ENCODE results near the gene KCNH4. TPM values are rescaled to one million over a fixed set of nuclear protein-coding genes. Genes with fewer than 3 reads are reported as not detected.
A peak's percentile ranks its signal among the peaks of the same experiment; 100 is the strongest.

The KCNH4 gene
- total and polyA plus RNA-seq, 9 of the 15 experiments (the other 6 are each of a cell fraction or from before 2014, with no cell fraction given) = 0.10 to 1.8 (median 0.50) TPM

DNA sequence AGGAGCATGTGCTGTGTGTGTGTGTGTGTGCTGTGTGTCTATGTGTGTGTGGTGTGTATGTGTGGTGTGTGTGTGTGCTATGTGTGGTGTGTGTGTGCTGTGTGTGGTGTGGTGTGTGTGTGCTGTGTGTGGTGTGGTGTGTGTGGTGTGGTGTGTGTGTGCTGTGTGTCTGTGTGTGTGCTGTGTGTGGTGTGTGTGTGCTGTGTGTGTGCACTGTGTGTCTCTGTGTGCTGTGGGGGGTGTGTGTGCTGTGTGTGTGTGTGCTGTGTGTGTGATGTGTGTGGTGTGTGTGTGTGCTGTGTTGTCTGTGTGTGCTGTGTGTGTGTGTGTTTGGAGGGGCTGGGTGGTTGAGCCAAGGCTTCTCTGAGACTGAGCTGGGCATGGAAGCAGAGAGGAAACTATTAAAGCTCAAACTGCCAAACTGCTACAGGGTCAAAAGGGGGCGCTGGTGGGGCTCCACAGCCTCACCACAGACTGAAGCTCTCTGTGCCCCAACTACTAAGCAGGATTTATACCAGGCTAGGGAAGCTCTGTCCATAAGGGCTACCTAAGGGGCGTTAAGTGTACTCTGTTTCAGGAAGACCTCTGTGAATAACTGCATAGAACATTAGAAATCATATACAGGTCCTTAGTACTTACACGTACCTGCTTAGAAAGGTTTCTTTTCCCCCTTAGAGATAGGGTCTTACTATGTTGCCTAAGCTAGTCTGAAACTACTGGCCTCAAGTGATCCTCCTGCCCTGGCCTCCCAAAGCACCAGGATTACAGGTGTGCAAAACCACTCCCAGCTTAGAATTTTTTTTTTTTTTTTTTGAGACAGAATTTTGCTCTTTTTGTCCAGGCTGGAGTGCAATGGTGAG lies 41.2 kb upstream of the KCNH4 start:
- in situ Hi-C loops (cut with MboI) (loop anchor here (10.0 kb wide), 1 partner anchor 183 kb away; no protein-coding TSS in a partner anchor), intact Hi-C loops (cut with micrococcal nuclease) (loop anchor here (10.0 kb wide), 2 partner anchors 93 to 183 kb away; no protein-coding TSS in a partner anchor)
- H3K27me3 ChIP-seq (ENCODE audit: control insufficient read depth in 2 of 2, insufficient read depth in 2 of 2, low read length in 2 of 2) = no peaks in the 10 kb centered on the region
- 57% methylated on average over 3 of the region's 3 CpGs for WGBS (ENCODE audit: insufficient coverage, low coverage, missing lambda C conversion rate)
- H3K4me2 ChIP-seq (ENCODE audit: insufficient read depth, low read length) = no peak overlapping the region
- peaks cover 0 to 3% of the 10 kb centered on the region in 2 experiments; a peak in 1 of 5 replicates for H3K4me1 ChIP-seq (replicated peaks in 1 of 2; ENCODE audit: control insufficient read depth in 2 of 2, insufficient read depth in 2 of 2, low read length in 2 of 2)
- H3K9me3 ChIP-seq (replicated peaks; ENCODE audit: control insufficient read depth, insufficient read depth, low read depth, low read length) = no peaks in the 10 kb centered on the region
- H3K4me3 ChIP-seq = no peak overlapping the region
- FAIRE-seq (peak; percentile 74), DNase-seq (ENCODE audit: extremely low read depth in 1 of 4, low spot score in 3 of 4) (peak; percentile 28 to 80 (median 54)), ATAC-seq (peak; percentile 96)
- H4K20me1 ChIP-seq (replicated peaks; ENCODE audit: control insufficient read depth, insufficient read depth, low read length) = no peaks in the 10 kb centered on the region
- POLR2A ChIA-PET = interaction anchor here (0.6 to 2.0 kb wide), 13 partner anchors 11 to 206 kb away, joined by 3 to 7 read pairs (median 3); partner anchors contain the start of gene STAT5A
- H3K36me3 ChIP-seq (ENCODE audit: control insufficient read depth, insufficient read depth, low read length) = peaks cover 81% of the 10 kb centered on the region
- H3K27ac ChIP-seq (ENCODE audit: extremely low read depth, low read depth, low read length) = peak overlapping the region; percentile 18; the same call in 1 of the 3 replicates
- no peaks in the 10 kb centered on the region for H3K9me1 ChIP-seq (ENCODE audit: control insufficient read depth, insufficient read depth, low read length)
- CTCF ChIA-PET (ENCODE audit: low intra/inter-chr PET ratio) = interaction anchor here (1.2 kb wide), 2 partner anchors 89 to 101 kb away, joined by 3 read pairs; no protein-coding TSS in a partner anchor
- no peak overlapping the region for H3K9ac ChIP-seq (ENCODE audit: insufficient read depth in 1 of 2, low read depth in 2 of 2, low read length in 2 of 2)
- peaks cover 3% of the 10 kb centered on the region; the same call in 2 of the 3 replicates for H3K79me2 ChIP-seq (ENCODE audit: control insufficient read depth, insufficient read depth, low read length)
- H2AFZ ChIP-seq (ENCODE audit: low read depth, low read length) = no peak overlapping the region
- no TSS peak for BruUV-seq (replicated peaks)
- TF ChIP-seq MIER1 (IDR thresholded peaks at IDR 0.05; ENCODE audit: low read depth) (peak; percentile 55), PHB2 (IDR thresholded peaks at IDR 0.05; ENCODE audit: low read depth) (peak; percentile 46; the same call in 1 of the 2 replicates), OTX1 (CRISPR knock-in tag; IDR thresholded peaks at IDR 0.05) (peak; percentile 87; the same call in 1 of the 2 replicates), DACH1 (IDR thresholded peaks at IDR 0.05; ENCODE audit: partially characterized antibody) (no peak), TRIM28 (IDR thresholded peaks at IDR 0.05) (no peak)
- TF ChIP-seq, protein P1, sequence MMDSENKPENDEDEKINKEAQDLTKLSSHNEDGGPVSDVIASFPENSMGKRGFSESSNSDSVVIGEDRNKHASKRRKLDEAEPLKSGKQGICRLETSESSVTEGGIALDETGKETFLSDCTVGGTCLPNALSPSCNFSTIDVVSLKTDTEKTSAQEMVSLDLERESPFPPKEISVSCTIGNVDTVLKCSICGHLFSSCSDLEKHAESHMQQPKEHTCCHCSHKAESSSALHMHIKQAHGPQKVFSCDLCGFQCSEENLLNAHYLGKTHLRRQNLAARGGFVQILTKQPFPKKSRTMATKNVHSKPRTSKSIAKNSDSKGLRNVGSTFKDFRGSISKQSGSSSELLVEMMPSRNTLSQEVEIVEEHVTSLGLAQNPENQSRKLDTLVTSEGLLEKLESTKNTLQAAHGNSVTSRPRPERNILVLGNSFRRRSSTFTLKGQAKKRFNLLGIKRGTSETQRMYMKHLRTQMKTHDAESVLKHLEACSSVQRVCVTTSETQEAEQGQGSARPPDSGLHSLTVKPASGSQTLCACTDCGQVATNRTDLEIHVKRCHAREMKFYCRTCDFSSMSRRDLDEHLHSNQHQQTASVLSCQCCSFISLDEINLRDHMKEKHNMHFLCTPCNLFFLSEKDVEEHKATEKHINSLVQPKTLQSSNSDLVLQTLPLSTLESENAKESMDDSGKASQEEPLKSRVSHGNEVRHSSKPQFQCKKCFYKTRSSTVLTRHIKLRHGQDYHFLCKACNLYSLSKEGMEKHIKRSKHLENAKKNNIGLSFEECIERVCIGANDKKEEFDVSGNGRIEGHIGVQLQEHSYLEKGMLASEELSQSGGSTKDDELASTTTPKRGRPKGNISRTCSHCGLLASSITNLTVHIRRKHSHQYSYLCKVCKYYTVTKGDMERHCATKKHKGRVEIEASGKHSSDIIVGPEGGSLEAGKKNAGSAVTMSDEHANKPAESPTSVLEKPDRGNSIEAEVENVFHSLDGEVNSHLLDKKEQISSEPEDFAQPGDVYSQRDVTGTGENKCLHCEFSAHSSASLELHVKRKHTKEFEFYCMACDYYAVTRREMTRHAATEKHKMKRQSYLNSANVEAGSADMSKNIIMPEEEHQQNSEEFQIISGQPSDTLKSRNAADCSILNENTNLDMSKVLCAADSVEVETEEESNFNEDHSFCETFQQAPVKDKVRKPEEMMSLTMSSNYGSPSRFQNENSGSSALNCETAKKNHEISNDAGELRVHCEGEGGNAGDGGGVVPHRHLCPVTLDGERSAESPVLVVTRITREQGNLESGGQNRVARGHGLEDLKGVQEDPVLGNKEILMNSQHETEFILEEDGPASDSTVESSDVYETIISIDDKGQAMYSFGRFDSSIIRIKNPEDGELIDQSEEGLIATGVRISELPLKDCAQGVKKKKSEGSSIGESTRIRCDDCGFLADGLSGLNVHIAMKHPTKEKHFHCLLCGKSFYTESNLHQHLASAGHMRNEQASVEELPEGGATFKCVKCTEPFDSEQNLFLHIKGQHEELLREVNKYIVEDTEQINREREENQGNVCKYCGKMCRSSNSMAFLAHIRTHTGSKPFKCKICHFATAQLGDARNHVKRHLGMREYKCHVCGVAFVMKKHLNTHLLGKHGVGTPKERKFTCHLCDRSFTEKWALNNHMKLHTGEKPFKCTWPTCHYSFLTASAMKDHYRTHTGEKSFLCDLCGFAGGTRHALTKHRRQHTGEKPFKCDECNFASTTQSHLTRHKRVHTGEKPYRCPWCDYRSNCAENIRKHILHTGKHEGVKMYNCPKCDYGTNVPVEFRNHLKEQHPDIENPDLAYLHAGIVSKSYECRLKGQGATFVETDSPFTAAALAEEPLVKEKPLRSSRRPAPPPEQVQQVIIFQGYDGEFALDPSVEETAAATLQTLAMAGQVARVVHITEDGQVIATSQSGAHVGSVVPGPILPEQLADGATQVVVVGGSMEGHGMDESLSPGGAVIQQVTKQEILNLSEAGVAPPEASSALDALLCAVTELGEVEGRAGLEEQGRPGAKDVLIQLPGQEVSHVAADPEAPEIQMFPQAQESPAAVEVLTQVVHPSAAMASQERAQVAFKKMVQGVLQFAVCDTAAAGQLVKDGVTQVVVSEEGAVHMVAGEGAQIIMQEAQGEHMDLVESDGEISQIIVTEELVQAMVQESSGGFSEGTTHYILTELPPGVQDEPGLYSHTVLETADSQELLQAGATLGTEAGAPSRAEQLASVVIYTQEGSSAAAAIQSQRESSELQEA (IDR thresholded peaks at IDR 0.05; ENCODE audit: low read depth) = 0 out of 2 replicates have a peak, but pooled peaks have one; percentile 30
- TF ChIP-seq, protein P2, sequence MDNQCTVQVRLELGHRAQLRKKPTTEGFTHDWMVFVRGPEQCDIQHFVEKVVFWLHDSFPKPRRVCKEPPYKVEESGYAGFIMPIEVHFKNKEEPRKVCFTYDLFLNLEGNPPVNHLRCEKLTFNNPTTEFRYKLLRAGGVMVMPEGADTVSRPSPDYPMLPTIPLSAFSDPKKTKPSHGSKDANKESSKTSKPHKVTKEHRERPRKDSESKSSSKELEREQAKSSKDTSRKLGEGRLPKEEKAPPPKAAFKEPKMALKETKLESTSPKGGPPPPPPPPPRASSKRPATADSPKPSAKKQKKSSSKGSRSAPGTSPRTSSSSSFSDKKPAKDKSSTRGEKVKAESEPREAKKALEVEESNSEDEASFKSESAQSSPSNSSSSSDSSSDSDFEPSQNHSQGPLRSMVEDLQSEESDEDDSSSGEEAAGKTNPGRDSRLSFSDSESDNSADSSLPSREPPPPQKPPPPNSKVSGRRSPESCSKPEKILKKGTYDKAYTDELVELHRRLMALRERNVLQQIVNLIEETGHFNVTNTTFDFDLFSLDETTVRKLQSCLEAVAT (IDR thresholded peaks at IDR 0.05) = peak; percentile 56 to 72; a peak in 1 of 4 replicates
- TF ChIP-seq, protein P3, sequence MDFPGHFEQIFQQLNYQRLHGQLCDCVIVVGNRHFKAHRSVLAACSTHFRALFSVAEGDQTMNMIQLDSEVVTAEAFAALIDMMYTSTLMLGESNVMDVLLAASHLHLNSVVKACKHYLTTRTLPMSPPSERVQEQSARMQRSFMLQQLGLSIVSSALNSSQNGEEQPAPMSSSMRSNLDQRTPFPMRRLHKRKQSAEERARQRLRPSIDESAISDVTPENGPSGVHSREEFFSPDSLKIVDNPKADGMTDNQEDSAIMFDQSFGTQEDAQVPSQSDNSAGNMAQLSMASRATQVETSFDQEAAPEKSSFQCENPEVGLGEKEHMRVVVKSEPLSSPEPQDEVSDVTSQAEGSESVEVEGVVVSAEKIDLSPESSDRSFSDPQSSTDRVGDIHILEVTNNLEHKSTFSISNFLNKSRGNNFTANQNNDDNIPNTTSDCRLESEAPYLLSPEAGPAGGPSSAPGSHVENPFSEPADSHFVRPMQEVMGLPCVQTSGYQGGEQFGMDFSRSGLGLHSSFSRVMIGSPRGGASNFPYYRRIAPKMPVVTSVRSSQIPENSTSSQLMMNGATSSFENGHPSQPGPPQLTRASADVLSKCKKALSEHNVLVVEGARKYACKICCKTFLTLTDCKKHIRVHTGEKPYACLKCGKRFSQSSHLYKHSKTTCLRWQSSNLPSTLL (IDR thresholded peaks at IDR 0.05) = peak; percentile 42; the same call in 1 of the 2 replicates

All from K562 (cell line).